Trophoblast cell (in vitro differentiated cells and primary cell): ENCODE data around the gene NDUFA11.

Source experiments
- DNase-seq, 2 donors: peaks; one replicate each; pipeline ENCODE4 v3.0.0-alpha.2; 2016
- H2AFZ ChIP-seq: 2 replicates; pipeline ENCODE4 v1.6.1; 2013; ENCODE audit warnings: low read length, moderate library complexity, mild to moderate bottlenecking; ENCODE audit not compliant: insufficient read depth, poor library complexity
- H2AK5ac ChIP-seq: 2 replicates; pipeline ENCODE4 v1.6.1; 2013; ENCODE audit warnings: mild to moderate bottlenecking, low read length
- H2BK120ac ChIP-seq: 2 replicates; pipeline ENCODE4 v1.6.1; 2013; ENCODE audit warnings: low read length, mild to moderate bottlenecking, moderate library complexity; ENCODE audit not compliant: insufficient read depth, poor library complexity
- H2BK12ac ChIP-seq: 2 replicates; pipeline ENCODE4 v1.6.1; 2013; ENCODE audit warnings: mild to moderate bottlenecking, low read length, moderate library complexity
- H2BK5ac ChIP-seq: 2 replicates; pipeline ENCODE4 v1.6.1; 2013; ENCODE audit warnings: low read length, low read depth, moderate library complexity, mild to moderate bottlenecking; ENCODE audit not compliant: poor library complexity
- H3K14ac ChIP-seq: 2 replicates; pipeline ENCODE4 v1.6.1; 2013; ENCODE audit warnings: mild to moderate bottlenecking, low read length
- H3K18ac ChIP-seq: 2 replicates; pipeline ENCODE4 v1.6.1; 2013; ENCODE audit warnings: mild to moderate bottlenecking, low read length
- H3K23ac ChIP-seq: 2 replicates; pipeline ENCODE4 v1.6.1; 2013; ENCODE audit warnings: low read length
- H3K27ac ChIP-seq: 2 replicates; pipeline ENCODE4 v1.5.1; 2013; ENCODE audit warnings: low read depth, mild to moderate bottlenecking, inconsistent platforms, low read length, moderate library complexity
- H3K27me3 ChIP-seq: 2 replicates; pipeline ENCODE4 v1.6.1; 2013; ENCODE audit warnings: inconsistent platforms, mild to moderate bottlenecking, low read length, moderate library complexity; ENCODE audit not compliant: insufficient read depth
- H3K36me3 ChIP-seq, 2 experiments: 1 replicate in 1 of 2; 2 replicates in 1 of 2; pipeline ENCODE4 v1.6.1; 2013; ENCODE audit warnings: low read length in 2 of 2, mild to moderate bottlenecking in 2 of 2, moderate library complexity in 1 of 2; ENCODE audit not compliant: insufficient read depth in 2 of 2, control insufficient read depth in 1 of 2
- H3K4ac ChIP-seq: 2 replicates; pipeline ENCODE4 v1.6.1; 2013; ENCODE audit warnings: low read depth, mild to moderate bottlenecking, low read length, moderate library complexity
- H3K4me1 ChIP-seq, 2 experiments: 1 replicate in 1 of 2; 2 replicates in 1 of 2; pipeline ENCODE4 v1.6.1; 2013; ENCODE audit warnings: low read length in 2 of 2, mild to moderate bottlenecking in 2 of 2, moderate library complexity in 1 of 2; ENCODE audit not compliant: insufficient read depth in 2 of 2, control insufficient read depth in 1 of 2
- H3K4me2 ChIP-seq: 2 replicates; pipeline ENCODE4 v1.6.1; 2013; ENCODE audit warnings: inconsistent platforms, mild to moderate bottlenecking, low read length, moderate library complexity
- H3K4me3 ChIP-seq: 2 replicates; pipeline ENCODE4 v1.5.1; 2013; ENCODE audit warnings: mild to moderate bottlenecking, low read depth, low read length, inconsistent platforms
- H3K79me1 ChIP-seq: one replicate; pipeline ENCODE4 v1.6.1; 2013; ENCODE audit warnings: low read length
- H3K79me2 ChIP-seq: 2 replicates; pipeline ENCODE4 v1.6.1; 2013; ENCODE audit warnings: low read length, mild to moderate bottlenecking; ENCODE audit not compliant: control insufficient read depth, insufficient read depth, poor library complexity
- H3K9ac ChIP-seq: 2 replicates; pipeline ENCODE4 v1.6.1; 2013; ENCODE audit warnings: mild to moderate bottlenecking, low read length
- H3K9me3 ChIP-seq: 2 replicates; pipeline ENCODE4 v1.6.1; 2013; ENCODE audit warnings: low read depth, mild to moderate bottlenecking, control low read depth, inconsistent platforms, low read length; ENCODE audit not compliant: insufficient read depth
- H4K12ac ChIP-seq: 2 replicates; pipeline ENCODE4 v1.6.1; 2013; ENCODE audit warnings: low read depth, mild to moderate bottlenecking, low read length, moderate library complexity
- H4K8ac ChIP-seq: 2 replicates; pipeline ENCODE4 v1.6.1; 2013; ENCODE audit warnings: low read depth, mild to moderate bottlenecking, low read length, moderate library complexity
- H4K91ac ChIP-seq: one replicate; pipeline ENCODE4 v1.6.1; 2013; ENCODE audit warnings: low read depth, mild to moderate bottlenecking, low read length, moderate library complexity
- WGBS: extraction: QIAGEN DNeasy Blood & Tissue Kit; methylation state at CpG from one replicate; pipeline ENCODE4 v1.1.7; 2013; ENCODE audit warnings: missing lambda C conversion rate; ENCODE audit not compliant: insufficient read length, insufficient coverage; ENCODE audit errors: extremely low coverage; 5-methylcytosine and 5-hydroxymethylcytosine counted together

The NDUFA11 gene

GRCh38 chr19:5950741-5951140 is 47.2 kb upstream of the NDUFA11 start:
- Histone ChIP-seq H3K14ac (no peak overlapping the region), H3K79me2 (no peaks in the 10 kb centered on the region), H2AK5ac (no peak overlapping the region), H3K18ac (no peak overlapping the region), H4K12ac (no peak overlapping the region), H3K79me1 (no peaks in the 10 kb centered on the region), H2AFZ (no peak overlapping the region), H4K91ac (no peak overlapping the region), H3K9ac (no peak overlapping the region), H3K9me3 (no peaks in the 10 kb centered on the region), H4K8ac (no peak overlapping the region), H2BK12ac (no peak overlapping the region), H3K23ac (no peak overlapping the region), H3K4me3 (no peak overlapping the region), H3K4ac (no peak overlapping the region), H3K4me1 (peaks cover 8 to 18% of the 10 kb centered on the region in 2 experiments), H3K36me3 (peaks cover 11 to 25% of the 10 kb centered on the region in 2 experiments), H3K4me2 (no peak overlapping the region), H3K27ac (no peak overlapping the region), H3K27me3 (no peaks in the 10 kb centered on the region), H2BK120ac (no peak overlapping the region), H2BK5ac (no peak overlapping the region)
- no peak for DNase-seq
- WGBS = no CpG with 5 or more reads among the region's 3 CpGs

GRCh38 chr19:5949792-5950305 is 46.3 kb upstream of the NDUFA11 start:
- peaks cover 8 to 18% of the 10 kb centered on the region in 2 experiments for H3K4me1 ChIP-seq
- no peaks in the 10 kb centered on the region for H3K79me1 ChIP-seq
- no peak overlapping the region for H3K14ac ChIP-seq
- no peak overlapping the region for H4K12ac ChIP-seq
- no peaks in the 10 kb centered on the region for H3K9me3 ChIP-seq
- no peak overlapping the region for H3K4ac ChIP-seq
- no peak overlapping the region for H2BK12ac ChIP-seq
- H4K8ac ChIP-seq = no peak overlapping the region
- H3K4me2 ChIP-seq = no peak overlapping the region
- peaks cover 14 to 28% of the 10 kb centered on the region in 2 experiments for H3K36me3 ChIP-seq
- H2BK5ac ChIP-seq = no peak overlapping the region
- H3K79me2 ChIP-seq = no peaks in the 10 kb centered on the region
- no peak overlapping the region for H2AFZ ChIP-seq
- DNase-seq = no peak
- no peak overlapping the region for H4K91ac ChIP-seq
- H3K4me3 ChIP-seq = no peak overlapping the region
- no peak overlapping the region for H2BK120ac ChIP-seq
- no peak overlapping the region for H3K27ac ChIP-seq
- no peak overlapping the region for H2AK5ac ChIP-seq
- no CpG with 5 or more reads among the region's 13 CpGs for WGBS
- H3K27me3 ChIP-seq = no peaks in the 10 kb centered on the region
- no peak overlapping the region for H3K18ac ChIP-seq
- H3K9ac ChIP-seq = no peak overlapping the region
- no peak overlapping the region for H3K23ac ChIP-seq

GRCh38 chr19:5948752-5949564 is 45.4 kb upstream of the NDUFA11 start:
- H4K8ac ChIP-seq = no peak overlapping the region
- H3K4me2 ChIP-seq = no peak overlapping the region
- no peak overlapping the region for H2AFZ ChIP-seq
- peaks cover 18 to 28% of the 10 kb centered on the region in 2 experiments for H3K36me3 ChIP-seq
- H2BK120ac ChIP-seq = no peak overlapping the region
- no peak overlapping the region for H3K9ac ChIP-seq
- H3K27me3 ChIP-seq = no peaks in the 10 kb centered on the region
- no peak overlapping the region for H4K12ac ChIP-seq
- no peak overlapping the region for H3K18ac ChIP-seq
- no peak for DNase-seq
- WGBS = no CpG with 5 or more reads among the region's 13 CpGs
- no peak overlapping the region for H2BK5ac ChIP-seq
- H2AK5ac ChIP-seq = no peak overlapping the region
- H3K14ac ChIP-seq = no peak overlapping the region
- no peak overlapping the region for H4K91ac ChIP-seq
- no peaks in the 10 kb centered on the region for H3K79me2 ChIP-seq
- no peak overlapping the region for H3K4me3 ChIP-seq
- no peak overlapping the region for H3K23ac ChIP-seq
- H3K27ac ChIP-seq = no peak overlapping the region
- H3K4me1 ChIP-seq = peaks cover 8 to 14% of the 10 kb centered on the region in 2 experiments
- H3K4ac ChIP-seq = no peak overlapping the region
- H2BK12ac ChIP-seq = no peak overlapping the region
- no peaks in the 10 kb centered on the region for H3K9me3 ChIP-seq
- H3K79me1 ChIP-seq = no peaks in the 10 kb centered on the region

- H3K9ac ChIP-seq = no peak overlapping the region
Observed at GRCh38 chr19:5947435-5947834, 43.8 kb upstream of the NDUFA11 start.

More at GRCh38 chr19:5947435-5947834, 43.8 kb upstream of the NDUFA11 start:
- H3K79me2 ChIP-seq = no peaks in the 10 kb centered on the region
- H2AK5ac ChIP-seq = no peak overlapping the region
- H4K12ac ChIP-seq = no peak overlapping the region
- no peak overlapping the region for H2BK120ac ChIP-seq
- peaks cover 8 to 13% of the 10 kb centered on the region in 2 experiments for H3K4me1 ChIP-seq
- no peak overlapping the region for H3K27ac ChIP-seq
- H2AFZ ChIP-seq = no peak overlapping the region
- no peak overlapping the region for H2BK12ac ChIP-seq
- no peak overlapping the region for H3K4ac ChIP-seq
- H4K8ac ChIP-seq = no peak overlapping the region
- no peak overlapping the region for H3K14ac ChIP-seq
- no peak overlapping the region for H4K91ac ChIP-seq
- H3K79me1 ChIP-seq = no peaks in the 10 kb centered on the region
- DNase-seq = peak; percentile 14 to 47
- H2BK5ac ChIP-seq = no peak overlapping the region
- H3K36me3 ChIP-seq = peaks cover 20 to 28% of the 10 kb centered on the region in 2 experiments
- no peak overlapping the region for H3K4me3 ChIP-seq
- H3K4me2 ChIP-seq = no peak overlapping the region
- no CpG with 5 or more reads among the region's 13 CpGs for WGBS
- no peaks in the 10 kb centered on the region for H3K27me3 ChIP-seq
- H3K18ac ChIP-seq = no peak overlapping the region
- no peak overlapping the region for H3K23ac ChIP-seq
- no peaks in the 10 kb centered on the region for H3K9me3 ChIP-seq
